Measurements from ENCODE around the gene FLYWCH2. TPM values are rescaled to one million over a fixed set of nuclear protein-coding genes. Genes with fewer than 3 reads are reported as not detected.

The FLYWCH2 gene
- total RNA-seq, 4 donors from 2014 or later, result 19.5 to 54.5 (median 30.2) TPM

- intact Hi-C loops (cut with DNase I; ENCODE audit: low total_unique reads), result no loop called here
- TF ChIP-seq CTCF (IDR thresholded peaks at IDR 0.05 in 4 of 5, conservative IDR thresholded peaks at IDR 0.05 in 1 of 5) (no peak), POLR2A (IDR thresholded peaks at IDR 0.05) (no peak)
- in situ Hi-C loops (cut with MboI; ENCODE audit: low sequenced_read_pairs in 4 of 4), result no loop called here
- no peak overlapping the region for H3K4me3 ChIP-seq
- ATAC-seq, result no peak
- peaks cover 0 to 15% of the 10 kb centered on the region in 2 donors for H3K4me1 ChIP-seq
- DNase-seq, result no peak
- no peaks in the 10 kb centered on the region for H3K27me3 ChIP-seq
- H3K36me3 ChIP-seq, result peaks cover 0 to 24% of the 10 kb centered on the region in 2 donors
- no peaks in the 10 kb centered on the region for H3K9me3 ChIP-seq
- no peak overlapping the region for H3K27ac ChIP-seq
Observed at GRCh38 chr16:2946649-2947048, 63.6 kb downstream of the FLYWCH2 start.

Other genes starting within 250 kb of the FLYWCH2 start
- gene KCTD5, start 200.7 kb upstream of the FLYWCH2 start, total RNA-seq, result 10 to 100 TPM; 13.6 to 23.8 (median 14.7) TPM
- under 1 TPM in 2 of 4 donors, not detected in 2; 0.49 to 0.55 TPM for gene PRSS27, start 163.0 kb upstream of the FLYWCH2 start, total RNA-seq
- gene SRRM2, start 130.6 kb upstream of the FLYWCH2 start, total RNA-seq, result 100 to 1,000 TPM; 151 to 205 (median 164) TPM
- 100 to 1,000 TPM; 216 to 970 (median 375) TPM for gene ELOB, start 105.9 kb upstream of the FLYWCH2 start, total RNA-seq
- gene PRSS33, start 95.7 kb upstream of the FLYWCH2 start, total RNA-seq, result not detected
- gene PRSS41, start 84.7 kb upstream of the FLYWCH2 start, total RNA-seq, result not detected
- gene PRSS21, start 66.0 kb upstream of the FLYWCH2 start, total RNA-seq, result not detected
- not detected for gene ZG16B, start 52.9 kb upstream of the FLYWCH2 start, total RNA-seq
- gene PRSS22, start 25.0 kb upstream of the FLYWCH2 start, total RNA-seq, result not detected
- gene FLYWCH1, start 28.7 kb downstream of the FLYWCH2 start, total RNA-seq, result 10 to 100 TPM; 41.7 to 49.7 (median 44.0) TPM
- gene KREMEN2, start 81.1 kb downstream of the FLYWCH2 start, total RNA-seq, result not detected
- 10 to 100 TPM in 2 of 4 donors, 1 to 10 TPM in 2; 4.2 to 14.6 (median 10.2) TPM for gene PAQR4, start 86.1 kb downstream of the FLYWCH2 start, total RNA-seq
- gene PKMYT1, start 97.2 kb downstream of the FLYWCH2 start, total RNA-seq, result 1 to 10 TPM in 2 of 4 donors, not detected in 2; 1.4 to 2.4 TPM
- under 1 TPM in 1 of 4 donors, not detected in 3; 0.40 TPM for gene CLDN9, start 129.7 kb downstream of the FLYWCH2 start, total RNA-seq
- under 1 TPM in 1 of 4 donors, not detected in 3; 0.55 TPM for gene CLDN6, start 135.0 kb downstream of the FLYWCH2 start, total RNA-seq
- gene TNFRSF12A, start 137.2 kb downstream of the FLYWCH2 start, total RNA-seq, result 100 to 1,000 TPM in 2 of 4 donors, 10 to 100 TPM in 2; 34.0 to 161 (median 85.5) TPM
- 100 to 1,000 TPM in 1 of 4 donors, 10 to 100 TPM in 3; 41.8 to 124 (median 66.9) TPM for gene HCFC1R1, start 140.7 kb downstream of the FLYWCH2 start, total RNA-seq
- 10 to 100 TPM; 15.0 to 31.1 (median 21.5) TPM for gene THOC6, start 140.8 kb downstream of the FLYWCH2 start, total RNA-seq
- gene BICDL2, start 153.7 kb downstream of the FLYWCH2 start, total RNA-seq, result under 1 TPM in 1 of 4 donors, not detected in 3; 0.32 TPM
- under 1 TPM in 3 of 4 donors, not detected in 1; 0.15 to 0.75 (median 0.58) TPM for gene MMP25, start 163.3 kb downstream of the FLYWCH2 start, total RNA-seq
- gene IL32, start 182.4 kb downstream of the FLYWCH2 start, total RNA-seq, result 10 to 100 TPM; 45.4 to 79.0 (median 54.6) TPM
- gene ZSCAN10, start 216.1 kb downstream of the FLYWCH2 start, total RNA-seq, result not detected
- gene ZNF205, start 229.4 kb downstream of the FLYWCH2 start, total RNA-seq, result 10 to 100 TPM in 1 of 4 donors, 1 to 10 TPM in 3; 4.8 to 10.8 (median 6.1) TPM